AG09309 (cell line): Measurements from ENCODE around the gene RPP21.

Experiments
- DNase-seq: peaks from one replicate; pipeline ENCODE4 v3.0.0-alpha.2; 2010; ENCODE audit warnings: low read depth
- H3K4me3 ChIP-seq: 2 replicates; pipeline ENCODE4 v1.5.1; 2011; ENCODE audit warnings: mild to moderate bottlenecking, low read depth, low read length, moderate library complexity; ENCODE audit not compliant: control insufficient read depth
- TF ChIP-seq, protein P1 (sequence below): IDR thresholded peaks from 2 replicates; pipeline ENCODE4 v1.5.1; 2011; ENCODE audit warnings: mild to moderate bottlenecking, low read depth, low read length, inconsistent platforms; ENCODE audit not compliant: insufficient read depth, control insufficient read depth; ENCODE audit errors: missing control alignments

Gene RPP21

GRCh38 chr6:30378290-30378937 lies 33.5 kb downstream of the RPP21 start:
- TF ChIP-seq, protein P1, sequence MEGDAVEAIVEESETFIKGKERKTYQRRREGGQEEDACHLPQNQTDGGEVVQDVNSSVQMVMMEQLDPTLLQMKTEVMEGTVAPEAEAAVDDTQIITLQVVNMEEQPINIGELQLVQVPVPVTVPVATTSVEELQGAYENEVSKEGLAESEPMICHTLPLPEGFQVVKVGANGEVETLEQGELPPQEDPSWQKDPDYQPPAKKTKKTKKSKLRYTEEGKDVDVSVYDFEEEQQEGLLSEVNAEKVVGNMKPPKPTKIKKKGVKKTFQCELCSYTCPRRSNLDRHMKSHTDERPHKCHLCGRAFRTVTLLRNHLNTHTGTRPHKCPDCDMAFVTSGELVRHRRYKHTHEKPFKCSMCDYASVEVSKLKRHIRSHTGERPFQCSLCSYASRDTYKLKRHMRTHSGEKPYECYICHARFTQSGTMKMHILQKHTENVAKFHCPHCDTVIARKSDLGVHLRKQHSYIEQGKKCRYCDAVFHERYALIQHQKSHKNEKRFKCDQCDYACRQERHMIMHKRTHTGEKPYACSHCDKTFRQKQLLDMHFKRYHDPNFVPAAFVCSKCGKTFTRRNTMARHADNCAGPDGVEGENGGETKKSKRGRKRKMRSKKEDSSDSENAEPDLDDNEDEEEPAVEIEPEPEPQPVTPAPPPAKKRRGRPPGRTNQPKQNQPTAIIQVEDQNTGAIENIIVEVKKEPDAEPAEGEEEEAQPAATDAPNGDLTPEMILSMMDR = no peak
- no peak for DNase-seq
- no peak overlapping the region for H3K4me3 ChIP-seq

DNA sequence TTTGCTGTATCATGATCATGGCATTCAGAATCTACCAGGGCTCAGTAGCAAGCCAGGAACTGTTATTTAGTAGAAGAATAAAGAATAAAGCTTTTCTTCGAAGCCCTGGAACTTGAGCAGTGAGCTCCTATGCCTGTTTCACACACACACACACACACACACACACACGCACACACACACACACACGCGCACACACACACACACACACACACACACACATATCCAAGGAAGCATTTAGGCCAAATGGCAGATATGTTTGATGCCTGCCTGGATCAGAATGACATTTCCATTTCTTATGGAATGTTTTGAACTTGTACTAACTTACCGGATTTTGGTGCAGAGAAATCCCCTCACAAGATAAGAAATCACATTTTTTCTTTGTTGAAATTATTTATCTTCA lies 35.5 kb downstream of the RPP21 start:
- no peak overlapping the region for H3K4me3 ChIP-seq
- TF ChIP-seq, protein P1 = no peak
- DNase-seq = no peak

DNA sequence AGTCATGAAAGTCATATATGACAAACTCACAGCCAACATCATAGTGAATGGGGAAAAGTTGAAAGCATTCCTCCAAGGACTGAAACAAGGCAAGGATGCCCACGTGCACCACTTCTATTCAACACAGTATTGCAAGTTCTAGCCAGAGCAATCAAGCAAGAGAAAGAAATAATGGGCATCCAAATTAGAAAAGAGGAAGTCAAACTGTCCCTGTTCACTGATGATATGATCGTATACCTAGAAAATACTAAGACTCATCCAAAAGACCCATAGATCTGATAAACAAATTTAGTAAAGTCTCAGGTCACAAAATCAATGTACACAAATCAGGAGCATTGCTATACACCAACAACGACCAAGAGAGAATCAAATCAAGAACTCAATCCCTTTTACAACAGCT lies 41.2 kb downstream of the RPP21 start:
- TF ChIP-seq, protein P1 = no peak
- no peak for DNase-seq
- H3K4me3 ChIP-seq = no peak overlapping the region

DNA sequence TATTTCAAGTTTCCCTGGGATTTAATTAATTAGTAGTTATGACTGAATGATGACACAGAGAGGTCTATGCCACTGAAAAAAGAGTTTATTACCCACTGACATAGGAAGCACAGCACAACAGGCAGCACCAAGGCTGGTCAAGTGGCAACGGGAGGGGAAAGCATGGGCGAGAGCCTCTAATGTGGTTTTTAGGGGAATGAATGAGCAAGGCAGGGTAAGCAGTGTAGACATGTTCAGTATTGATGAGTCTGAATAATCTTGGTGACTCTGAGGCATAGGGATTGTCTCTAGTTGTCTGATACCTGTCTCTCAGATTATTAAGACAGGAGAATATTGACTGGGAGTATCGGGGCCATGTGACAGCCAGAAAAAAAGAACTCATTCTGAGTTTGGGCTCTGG lies 46.3 kb downstream of the RPP21 start:
- DNase-seq = no peak
- TF ChIP-seq, protein P1 = no peak
- no peak overlapping the region for H3K4me3 ChIP-seq

DNA sequence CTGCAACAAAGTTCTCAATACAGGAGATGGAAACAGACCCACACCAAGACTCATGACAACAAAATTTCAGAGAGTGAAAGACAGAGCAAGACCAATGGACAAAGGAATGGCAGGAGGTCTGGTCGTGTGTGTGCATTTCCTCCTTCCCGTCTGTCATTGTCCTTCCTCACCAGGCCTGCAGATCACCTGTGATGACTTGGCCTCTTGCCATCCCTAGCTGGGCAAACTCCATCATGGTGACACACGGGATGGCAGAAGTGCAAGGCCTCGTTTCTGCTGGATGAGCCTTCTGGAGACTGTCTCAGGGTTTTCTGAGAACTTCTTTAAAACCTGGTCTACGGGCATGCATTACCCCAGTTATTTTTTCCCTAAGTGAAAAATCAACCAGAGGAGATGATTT lies 49.2 kb downstream of the RPP21 start:
- H3K4me3 ChIP-seq = no peak overlapping the region
- no peak for DNase-seq
- TF ChIP-seq, protein P1 = no peak
